Fibroblast of gingiva (primary cell): ENCODE results near the gene ARHGAP22.
A peak's percentile ranks its signal among the peaks of the same experiment; 100 is the strongest.

Experiments used
- DNase-seq: peaks from one replicate; pipeline ENCODE4 v3.0.0-alpha.2; 2011; ENCODE audit warnings: low read depth

Gene ARHGAP22

GRCh38 chr10:48496831-48497779, 107.8 kb downstream of the ARHGAP22 start:
- DNase-seq = peak; percentile 61

GRCh38 chr10:48496105-48496830, 108.6 kb downstream of the ARHGAP22 start:
- DNase-seq = no peak

- no peak for DNase-seq
These were observed 109.4 kb downstream of the ARHGAP22 start for GRCh38 chr10:48495282-48496045.

GRCh38 chr10:48494611-48495010, 110.3 kb downstream of the ARHGAP22 start:
- no peak for DNase-seq

GRCh38 chr10:48494073-48494472, 110.8 kb downstream of the ARHGAP22 start:
- DNase-seq = no peak

- DNase-seq = no peak
These were observed 111.6 kb downstream of the ARHGAP22 start for GRCh38 chr10:48493083-48493871.

GRCh38 chr10:48492201-48492600, 112.7 kb downstream of the ARHGAP22 start:
- DNase-seq = no peak

- no peak for DNase-seq
These were observed 113.3 kb downstream of the ARHGAP22 start for GRCh38 chr10:48491392-48492139.

GRCh38 chr10:48490946-48491345, 113.9 kb downstream of the ARHGAP22 start:
- DNase-seq = no peak

GRCh38 chr10:48490571-48490940, 114.3 kb downstream of the ARHGAP22 start:
- DNase-seq = no peak

- no peak for DNase-seq
These were observed 115.8 kb downstream of the ARHGAP22 start for GRCh38 chr10:48489099-48489498.

GRCh38 chr10:48487244-48487643, 117.6 kb downstream of the ARHGAP22 start:
- DNase-seq = no peak

- no peak for DNase-seq
These were observed 119.2 kb downstream of the ARHGAP22 start for GRCh38 chr10:48485711-48486110.

- no peak for DNase-seq
These were observed 120.0 kb downstream of the ARHGAP22 start for GRCh38 chr10:48484911-48485310.

GRCh38 chr10:48482207-48482606, 122.7 kb downstream of the ARHGAP22 start:
- no peak for DNase-seq

- DNase-seq = no peak
These were observed 123.5 kb downstream of the ARHGAP22 start for GRCh38 chr10:48481385-48481784.

- DNase-seq = no peak
These were observed 124.2 kb downstream of the ARHGAP22 start for GRCh38 chr10:48480397-48481374.

- DNase-seq = no peak
These were observed 125.7 kb downstream of the ARHGAP22 start for GRCh38 chr10:48478980-48479811.

GRCh38 chr10:48478469-48478868, 126.4 kb downstream of the ARHGAP22 start:
- DNase-seq = no peak
